ENCODE data around the gene XXYLT1.
A peak's percentile ranks its signal among the peaks of the same experiment; 100 is the strongest.

XXYLT1 gene

GRCh38 chr3:195270817-195271409 is at the start of gene XXYLT1:
XXYLT1 (minus strand) TSS chr3:195271159; CDS start chr3:195271058, 101 bp downstream.
- peaks cover 7% of the 10 kb centered on the region for H3K4me1 ChIP-seq (ENCODE audit: insufficient read depth, poor library complexity, severe bottlenecking)
- no peaks in the 10 kb centered on the region for H3K9me3 ChIP-seq (ENCODE audit: severe bottlenecking)
- no peak for TF ChIP-seq CTCF (IDR thresholded peaks at IDR 0.05; ENCODE audit: poor library complexity, severe bottlenecking)
- peak within 1 kb of the TSS; percentile 91 for H3K4me3 ChIP-seq (ENCODE audit: severe bottlenecking)
- H3K36me3 ChIP-seq (ENCODE audit: low read depth), result no peaks in the 10 kb centered on the region; the same call in 1 of the 2 replicates
- ATAC-seq (ENCODE audit: low read depth) (peak; percentile 80), DNase-seq (ENCODE audit: low spot score) (peak; percentile 81)
- H3K27me3 ChIP-seq (ENCODE audit: insufficient read depth, poor library complexity, severe bottlenecking), result no peaks in the 10 kb centered on the region
- peak within 1 kb of the TSS; percentile 67 for H3K27ac ChIP-seq (ENCODE audit: poor library complexity, severe bottlenecking)

GRCh38 chr3:195319060-195319459 is 48.1 kb upstream of the XXYLT1 start:
- peaks cover 1% of the 10 kb centered on the region for H3K9me3 ChIP-seq (ENCODE audit: severe bottlenecking)
- no peak for DNase-seq (ENCODE audit: low spot score)
- TF ChIP-seq CTCF (IDR thresholded peaks at IDR 0.05; ENCODE audit: poor library complexity, severe bottlenecking), result no peak
- H3K4me3 ChIP-seq (ENCODE audit: severe bottlenecking), result no peak overlapping the region
- no peaks in the 10 kb centered on the region for H3K27me3 ChIP-seq (ENCODE audit: insufficient read depth, poor library complexity, severe bottlenecking)
- peaks cover 11% of the 10 kb centered on the region for H3K36me3 ChIP-seq (ENCODE audit: low read depth)
- H3K27ac ChIP-seq (ENCODE audit: poor library complexity, severe bottlenecking), result no peak overlapping the region
- no peak for ATAC-seq (ENCODE audit: low read depth)
- no peaks in the 10 kb centered on the region for H3K4me1 ChIP-seq (ENCODE audit: insufficient read depth, poor library complexity, severe bottlenecking)

- H3K27me3 ChIP-seq (ENCODE audit: insufficient read depth, poor library complexity, severe bottlenecking), result no peaks in the 10 kb centered on the region
Observed at GRCh38 chr3:195312714-195313113, 41.8 kb upstream of the XXYLT1 start.

GRCh38 chr3:195307711-195308110 is 36.8 kb upstream of the XXYLT1 start:
- DNase-seq (ENCODE audit: low spot score), result no peak

More at GRCh38 chr3:195312714-195313113, 41.8 kb upstream of the XXYLT1 start:
- ATAC-seq (ENCODE audit: low read depth) (no peak), DNase-seq (ENCODE audit: low spot score) (no peak)
- H3K4me3 ChIP-seq (ENCODE audit: severe bottlenecking), result no peak overlapping the region
- H3K4me1 ChIP-seq (ENCODE audit: insufficient read depth, poor library complexity, severe bottlenecking), result no peaks in the 10 kb centered on the region
- peaks cover 1% of the 10 kb centered on the region for H3K9me3 ChIP-seq (ENCODE audit: severe bottlenecking)
- H3K36me3 ChIP-seq (ENCODE audit: low read depth), result peaks cover 8% of the 10 kb centered on the region
- H3K27ac ChIP-seq (ENCODE audit: poor library complexity, severe bottlenecking), result no peak overlapping the region
- no peak for TF ChIP-seq CTCF (IDR thresholded peaks at IDR 0.05; ENCODE audit: poor library complexity, severe bottlenecking)

More at GRCh38 chr3:195307711-195308110, 36.8 kb upstream of the XXYLT1 start:
- no peak for ATAC-seq (ENCODE audit: low read depth)
- TF ChIP-seq CTCF (IDR thresholded peaks at IDR 0.05; ENCODE audit: poor library complexity, severe bottlenecking), result no peak
- Histone ChIP-seq H3K36me3 (ENCODE audit: low read depth) (peaks cover 14% of the 10 kb centered on the region; the same call in 1 of the 2 replicates), H3K4me3 (ENCODE audit: severe bottlenecking) (no peak overlapping the region), H3K27me3 (ENCODE audit: insufficient read depth, poor library complexity, severe bottlenecking) (no peaks in the 10 kb centered on the region), H3K4me1 (ENCODE audit: insufficient read depth, poor library complexity, severe bottlenecking) (no peaks in the 10 kb centered on the region), H3K9me3 (ENCODE audit: severe bottlenecking) (no peaks in the 10 kb centered on the region), H3K27ac (ENCODE audit: poor library complexity, severe bottlenecking) (no peak overlapping the region)

Measured in RWPE2 (cell line).